Testis (tissue), 3 donors: ENCODE data around the gene KIF1A. TPM values are rescaled to one million over a fixed set of nuclear protein-coding genes. Genes with fewer than 3 reads are reported as not detected.
"Not testable (repeated sequence)": the region's sequence is repeated elsewhere in the genome, so short reads cannot be mapped to it uniquely, and the experiment has no call there.

ENCODE experiments used
- DNase-seq: peaks from one replicate; pipeline ENCODE4 v3.0.0-alpha.2; 2019
- H3K27ac ChIP-seq, 2 donors: fragments of 200-600 bp; sonication (generic); one replicate each; pipeline ENCODE4 v1.5.1; 2019
- H3K27me3 ChIP-seq: fragments of 200-600 bp; sonication (generic); one replicate; pipeline ENCODE4 v1.5.1; 2019
- H3K36me3 ChIP-seq: fragments of 200-600 bp; sonication (generic); one replicate; pipeline ENCODE4 v1.5.1; 2017; ENCODE audit warnings: low read depth; ENCODE audit errors: missing control alignments
- H3K4me1 ChIP-seq: fragments of 200-600 bp; sonication (generic); one replicate; pipeline ENCODE4 v1.5.1; 2019
- H3K4me3 ChIP-seq, 2 donors: fragments of 200-600 bp; sonication (generic); one replicate each; pipeline ENCODE4 v1.5.1; 2017 to 2019
- H3K9me3 ChIP-seq: fragments of 200-600 bp; sonication (generic); one replicate; pipeline ENCODE4 v1.5.1; 2017
- CTCF ChIP-seq, 3 experiments: fragments of 450-650 bp in 2 of 3; fragments of 200-600 bp in 1 of 3; sonication (generic) in 1 of 3; IDR thresholded peaks; one replicate each; pipeline ENCODE4 v1.5.1; 2016 to 2019; ENCODE audit warnings: antibody characterized with exemption in 3 of 3, mild to moderate bottlenecking in 2 of 3, moderate library complexity in 1 of 3
- POLR2A ChIP-seq: fragments of 450-650 bp; IDR thresholded peaks from one replicate; pipeline ENCODE4 v1.6.1; 2017; ENCODE audit warnings: antibody characterized with exemption, mild to moderate bottlenecking, moderate library complexity
- WGBS, 2 donors: methylation state at CpG; one replicate each; pipeline ENCODE4 v1.1.5; 2018; 5-methylcytosine and 5-hydroxymethylcytosine counted together
- intact Hi-C: fragments of 100-400 bp; cut with DNase I; formaldehyde crosslinking; loops from one replicate; pipeline ENCODE4 v1.15.1; 2023; ENCODE audit warnings: low total_unique reads
- polyA plus RNA-seq: library from polyadenylated mRNA; stranded (reverse); fragments of 350-450 nt; fragmentation: Illumina TruSeq; extraction: RNeasy Lipid Tissue Mini Kit (QIAGEN cat#74804); gene quantifications from one replicate; pipeline ENCODE4 v1.2.3, GENCODE V29; 2014; ENCODE audit warnings: low read depth, low replicate concordance; ENCODE audit not compliant: insufficient read depth
- total RNA-seq, 2 donors: library from RNA; depleted of rRNA; stranded (reverse); fragments of >200 nt; gene quantifications; one replicate each; pipeline ENCODE4 v1.2.3, GENCODE V29; 2016

Gene KIF1A
- total and polyA plus RNA-seq, 3 donors from 2014 or later = 33.5 to 42.1 (median 37.0) TPM

GRCh38 chr2:240701736-240702639 lies 118.0 kb downstream of the KIF1A start:
- Histone ChIP-seq H3K27me3 (no peaks in the 10 kb centered on the region), H3K36me3 (no peaks in the 10 kb centered on the region), H3K4me3 (peak overlapping the region in 1 of 2 donors; percentile 20), H3K9me3 (no peaks in the 10 kb centered on the region), H3K27ac (no peak overlapping the region), H3K4me1 (no peaks in the 10 kb centered on the region)
- intact Hi-C loops = no loop called here
- TF ChIP-seq POLR2A = no peak
- no peak for TF ChIP-seq CTCF (IDR thresholded peaks at IDR 0.05)
- no peak for DNase-seq
- 75 to 79% methylated on average over 23 to 26 of the region's 30 CpGs for WGBS, 2 donors

- Histone ChIP-seq H3K4me1 (no peaks in the 10 kb centered on the region), H3K36me3 (no peaks in the 10 kb centered on the region), H3K9me3 (no peaks in the 10 kb centered on the region), H3K27me3 (no peaks in the 10 kb centered on the region), H3K27ac (no peak overlapping the region), H3K4me3 (peak overlapping the region in 1 of 2 donors; percentile 20)
- TF ChIP-seq CTCF (IDR thresholded peaks at IDR 0.05) (no peak), POLR2A (no peak)
- WGBS, 2 donors = 72 to 80% methylated on average over 4 to 67 of the region's 67 CpGs
- DNase-seq = no peak
- intact Hi-C loops = no loop called here
Observed at GRCh38 chr2:240701091-240701735, 118.8 kb downstream of the KIF1A start.

GRCh38 chr2:240700616-240701015 lies 119.4 kb downstream of the KIF1A start:
- DNase-seq, intact Hi-C loops, H3K4me1 ChIP-seq, H3K27ac ChIP-seq, H3K27me3 ChIP-seq, H3K36me3 ChIP-seq, H3K9me3 ChIP-seq: not testable (repeated sequence)
- WGBS, 2 donors = 60 to 72% methylated on average over 12 to 16 of the region's 21 CpGs
- peak overlapping the region in 1 of 2 donors; percentile 20 for H3K4me3 ChIP-seq

GRCh38 chr2:240699835-240700234 lies 120.2 kb downstream of the KIF1A start:
- H3K9me3 ChIP-seq, H3K4me1 ChIP-seq, H3K4me3 ChIP-seq, H3K27ac ChIP-seq, H3K27me3 ChIP-seq, DNase-seq, H3K36me3 ChIP-seq, intact Hi-C loops: not testable (repeated sequence)
- 12 to 67% methylated on average over 5 of the region's 8 CpGs for WGBS, 2 donors

GRCh38 chr2:240698852-240699561 lies 121.0 kb downstream of the KIF1A start:
- WGBS, 2 donors = 62 to 68% methylated on average over 5 to 7 of the region's 33 CpGs
- H3K27me3 ChIP-seq, H3K36me3 ChIP-seq, DNase-seq, H3K4me1 ChIP-seq, H3K9me3 ChIP-seq, H3K4me3 ChIP-seq, intact Hi-C loops, H3K27ac ChIP-seq: not testable (repeated sequence)

- H3K9me3 ChIP-seq, H3K4me3 ChIP-seq, H3K27ac ChIP-seq, H3K36me3 ChIP-seq, H3K4me1 ChIP-seq, DNase-seq, intact Hi-C loops, H3K27me3 ChIP-seq: not testable (repeated sequence)
- WGBS, 2 donors = 91% methylated on average over 7 of the region's 13 CpGs; no CpG with 5 or more reads in 1 of the 2 donors
Observed at GRCh38 chr2:240696469-240696868, 123.5 kb downstream of the KIF1A start.

- WGBS, 2 donors = no CpG with 5 or more reads among the region's 19 CpGs
- H3K4me1 ChIP-seq, H3K36me3 ChIP-seq, DNase-seq, H3K4me3 ChIP-seq, intact Hi-C loops, H3K27ac ChIP-seq, H3K27me3 ChIP-seq, H3K9me3 ChIP-seq: not testable (repeated sequence)
Observed at GRCh38 chr2:240695593-240695992, 124.4 kb downstream of the KIF1A start.

- intact Hi-C loops, H3K27me3 ChIP-seq, H3K36me3 ChIP-seq, H3K4me1 ChIP-seq, DNase-seq, H3K27ac ChIP-seq, H3K4me3 ChIP-seq, H3K9me3 ChIP-seq: not testable (repeated sequence)
- no CpG with 5 or more reads among the region's 12 CpGs for WGBS, 2 donors
Observed at GRCh38 chr2:240694304-240694703, 125.7 kb downstream of the KIF1A start.

GRCh38 chr2:240692583-240693561 lies 127.1 kb downstream of the KIF1A start:
- H3K27ac ChIP-seq, intact Hi-C loops, H3K36me3 ChIP-seq, H3K9me3 ChIP-seq, H3K4me3 ChIP-seq, DNase-seq, H3K4me1 ChIP-seq, H3K27me3 ChIP-seq: not testable (repeated sequence)
- WGBS, 2 donors = 86 to 90% methylated on average over 4 to 15 of the region's 34 CpGs
